HG03097 (cell line): ENCODE results near the gene RNF208.
"Not testable (repeated sequence)": the region's sequence is repeated elsewhere in the genome, so short reads cannot be mapped to it uniquely, and the experiment has no call there.

Experiments
- ATAC-seq: cut with Tn5 transposase; IDR thresholded peaks from one replicate; pipeline ENCODE4 v1.9.1; 2021; ENCODE audit not compliant: unreplicated experiment, low FRiP score

RNF208 gene

DNA sequence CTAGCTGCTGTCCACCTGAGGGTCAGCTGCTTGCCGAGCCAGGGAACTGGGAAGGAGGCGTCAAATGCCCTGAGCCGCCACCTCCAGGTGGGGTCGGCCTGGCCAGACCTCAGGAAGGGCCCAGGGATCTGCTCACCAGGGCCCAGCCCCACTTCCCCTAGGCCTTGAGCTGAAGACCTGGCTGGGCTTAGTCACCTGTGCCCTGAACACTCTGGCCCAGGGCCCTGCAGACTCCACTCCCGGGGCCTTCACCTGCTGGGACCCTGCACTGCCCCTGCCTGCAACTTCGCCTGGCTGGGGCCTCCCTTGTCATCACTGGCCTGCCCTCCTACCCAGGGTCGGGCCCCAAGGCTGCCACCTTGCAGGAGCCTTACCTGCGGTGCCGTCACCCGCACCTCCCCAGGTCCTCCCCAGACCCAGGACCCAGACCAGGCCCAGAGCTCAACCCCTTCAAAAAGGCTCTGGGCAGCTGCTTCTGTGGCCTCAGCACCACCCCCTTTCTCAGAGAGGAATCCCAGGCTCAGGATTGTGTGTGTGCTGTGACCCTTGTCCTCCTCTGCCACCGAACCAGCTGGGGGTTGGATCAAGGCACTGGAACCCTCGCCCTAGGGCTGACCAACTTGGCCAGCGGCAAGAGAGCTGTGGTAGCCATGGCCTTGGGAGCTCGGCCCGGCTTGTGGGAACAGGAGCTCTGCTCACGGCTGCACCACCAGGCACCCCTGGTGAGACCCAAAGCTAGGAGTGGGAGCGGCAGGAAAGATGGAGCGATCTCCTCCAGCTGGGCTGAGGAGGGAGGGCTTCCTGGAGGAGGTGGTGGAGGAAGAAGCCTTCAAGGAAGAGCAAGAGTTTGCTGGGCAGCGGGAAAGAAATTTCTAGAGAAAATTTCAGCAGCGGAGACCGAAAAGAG lies 31.9 kb upstream of the RNF208 start:
- no peak for ATAC-seq

DNA sequence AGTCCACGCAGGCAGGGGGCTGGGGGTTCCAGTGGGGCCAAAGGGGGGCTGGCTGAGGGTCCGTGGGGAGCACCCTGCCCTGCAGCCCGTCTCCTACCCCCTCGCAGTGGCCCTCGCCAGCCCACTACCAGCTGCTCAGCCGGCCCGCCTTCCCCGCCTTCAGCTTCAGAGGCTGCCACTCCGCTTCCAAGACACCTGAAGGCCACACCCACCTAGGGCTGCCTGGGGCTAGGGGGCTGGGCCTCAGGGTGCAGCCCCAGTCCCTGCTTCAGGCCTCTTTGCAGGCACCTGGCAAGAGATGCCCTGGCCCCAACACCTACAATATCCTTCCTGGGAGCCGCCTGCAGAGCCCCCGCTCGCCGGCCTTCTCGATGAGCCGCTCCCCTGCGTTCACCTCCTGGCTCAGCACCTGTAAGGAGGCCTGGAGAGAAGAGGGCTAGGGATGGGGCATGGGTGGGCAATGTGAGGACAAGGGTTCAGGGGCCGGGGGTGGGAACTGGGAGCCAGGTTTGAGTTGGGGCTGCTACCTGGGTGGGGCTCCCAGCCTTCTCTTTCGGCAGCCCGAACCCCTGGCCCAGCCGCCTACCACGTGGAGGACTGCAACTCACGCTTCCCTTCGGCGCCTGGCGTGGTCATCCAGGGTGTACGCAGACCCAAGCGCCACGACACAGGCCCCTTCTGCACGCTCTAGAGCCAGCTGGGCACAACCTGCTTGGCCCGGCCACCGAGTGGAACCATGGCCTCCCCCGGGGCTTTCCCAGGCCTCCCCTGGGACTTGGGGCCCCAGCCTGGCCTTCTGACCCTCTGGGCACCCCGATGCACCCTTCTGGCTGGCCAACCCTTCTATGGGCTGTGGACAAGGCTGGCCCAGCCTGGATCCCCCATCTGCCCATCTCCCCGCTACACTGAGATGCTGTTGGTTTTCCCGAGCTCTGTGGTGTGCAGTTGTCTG lies 30.8 kb upstream of the RNF208 start:
- no peak for ATAC-seq

DNA sequence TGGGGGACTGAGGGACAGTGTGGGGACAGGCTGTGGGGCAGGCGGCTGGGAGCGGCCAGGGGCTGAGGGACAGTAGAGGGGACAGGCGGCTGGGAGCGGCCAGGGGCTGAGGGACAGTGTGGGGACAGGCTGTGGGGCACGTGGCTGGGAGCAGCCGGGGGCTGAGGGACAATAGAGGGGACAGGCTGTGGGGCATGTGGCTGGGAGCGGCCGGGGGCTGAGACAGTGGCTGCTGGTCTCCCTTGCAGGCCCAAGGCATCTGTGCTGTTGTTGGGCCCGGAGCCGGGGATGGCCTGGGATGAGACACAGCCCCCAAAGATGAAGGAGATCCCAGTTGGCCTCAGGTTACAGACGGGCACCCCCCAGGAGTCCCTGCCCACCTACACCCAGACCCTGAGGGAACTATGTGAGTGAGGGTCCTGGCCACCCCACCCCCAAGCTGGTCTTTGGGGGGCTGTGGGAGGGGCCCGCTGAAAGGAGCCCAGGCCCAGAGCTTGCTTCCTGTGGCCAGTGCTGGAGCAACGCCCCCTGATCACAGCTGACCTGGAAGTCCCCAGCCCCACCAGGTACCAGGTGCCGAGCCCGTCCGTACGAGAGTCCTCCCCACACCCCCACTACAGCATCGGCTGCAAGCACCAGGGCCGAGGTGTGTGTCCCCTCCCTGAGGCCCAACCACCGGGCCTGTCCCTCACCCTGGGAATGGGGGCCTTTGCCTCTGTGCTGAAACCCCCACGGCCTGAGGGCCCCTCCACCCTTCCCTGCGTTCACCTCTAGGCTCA lies 29.6 kb upstream of the RNF208 start:
- ATAC-seq, result no peak

DNA sequence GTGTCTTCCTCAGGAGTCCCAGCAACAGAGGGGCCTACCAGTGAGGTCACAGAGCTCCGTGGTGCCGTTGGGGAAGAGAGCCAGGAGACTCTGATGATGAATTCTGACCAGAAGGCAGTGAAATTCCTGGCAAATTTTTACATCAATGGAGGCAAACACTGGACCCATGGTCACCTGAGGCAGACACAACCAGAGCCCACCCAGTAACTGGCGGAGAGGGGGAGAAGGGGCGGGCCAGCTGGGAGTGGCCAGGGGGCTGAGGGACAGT lies 29.1 kb upstream of the RNF208 start, which contains the start of gene STPG3:
TSS of gene STPG3 (plus strand) at position 93 of the 268 bp plus-strand sequence. CDS start at position 94, 1 bp downstream.
- ATAC-seq, result no peak

DNA sequence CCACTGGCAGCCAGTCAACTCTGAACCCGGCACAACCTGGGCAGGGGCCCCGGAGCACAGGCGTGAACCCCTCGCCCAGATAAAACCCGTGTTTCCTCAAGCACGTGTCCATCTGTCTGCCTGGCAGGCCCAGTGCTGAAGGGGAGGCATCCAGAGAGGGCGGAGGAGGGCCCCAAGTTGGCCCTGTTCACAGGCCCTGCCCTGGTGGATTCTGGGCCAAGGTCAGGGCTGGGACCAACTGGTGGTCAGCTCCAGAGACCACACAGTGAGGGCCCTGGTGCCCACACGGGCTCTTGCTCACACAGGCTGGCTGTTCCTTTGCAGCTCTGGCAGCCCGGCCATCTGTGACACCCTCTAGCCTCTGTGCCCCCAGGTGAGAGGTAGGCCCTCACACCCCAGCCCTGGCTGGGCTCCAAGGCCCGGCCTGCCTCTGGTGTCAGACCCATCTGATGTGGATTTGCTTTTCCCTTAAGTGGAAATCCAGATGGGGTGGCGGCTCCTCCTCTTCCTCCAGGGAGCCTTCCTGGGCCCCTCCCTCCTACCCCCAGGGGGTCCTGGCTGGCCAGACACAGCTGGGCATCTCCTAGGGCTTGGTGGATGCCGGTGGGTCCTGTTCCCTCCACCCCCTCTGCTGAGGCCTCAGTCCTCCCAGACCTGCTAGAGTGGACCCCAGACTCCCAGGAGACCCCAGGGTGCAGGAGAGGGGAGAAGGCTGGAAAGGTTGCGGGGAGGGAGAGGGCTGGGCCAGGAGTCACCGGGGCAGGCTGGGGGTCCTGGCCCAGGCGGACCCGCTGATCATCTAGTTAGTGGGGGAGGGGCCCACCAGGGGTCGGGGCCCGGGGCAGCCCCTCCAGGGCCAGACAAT lies 28.5 kb upstream of the RNF208 start:
- no peak for ATAC-seq

DNA sequence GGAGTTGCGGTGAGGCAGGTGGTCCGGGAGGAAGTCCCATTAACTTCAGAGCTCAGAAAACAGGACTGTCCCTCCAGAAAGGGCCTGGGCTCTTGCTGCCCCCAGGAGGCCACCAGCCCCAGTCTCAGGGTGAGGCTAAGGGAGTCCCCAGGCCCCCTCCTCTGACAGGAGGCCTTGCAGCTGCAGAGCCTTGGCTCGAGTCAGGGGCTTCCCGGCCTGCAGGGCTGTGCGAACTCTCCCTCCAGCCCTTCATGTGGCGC lies 25.8 kb upstream of the RNF208 start:
- no peak for ATAC-seq

DNA sequence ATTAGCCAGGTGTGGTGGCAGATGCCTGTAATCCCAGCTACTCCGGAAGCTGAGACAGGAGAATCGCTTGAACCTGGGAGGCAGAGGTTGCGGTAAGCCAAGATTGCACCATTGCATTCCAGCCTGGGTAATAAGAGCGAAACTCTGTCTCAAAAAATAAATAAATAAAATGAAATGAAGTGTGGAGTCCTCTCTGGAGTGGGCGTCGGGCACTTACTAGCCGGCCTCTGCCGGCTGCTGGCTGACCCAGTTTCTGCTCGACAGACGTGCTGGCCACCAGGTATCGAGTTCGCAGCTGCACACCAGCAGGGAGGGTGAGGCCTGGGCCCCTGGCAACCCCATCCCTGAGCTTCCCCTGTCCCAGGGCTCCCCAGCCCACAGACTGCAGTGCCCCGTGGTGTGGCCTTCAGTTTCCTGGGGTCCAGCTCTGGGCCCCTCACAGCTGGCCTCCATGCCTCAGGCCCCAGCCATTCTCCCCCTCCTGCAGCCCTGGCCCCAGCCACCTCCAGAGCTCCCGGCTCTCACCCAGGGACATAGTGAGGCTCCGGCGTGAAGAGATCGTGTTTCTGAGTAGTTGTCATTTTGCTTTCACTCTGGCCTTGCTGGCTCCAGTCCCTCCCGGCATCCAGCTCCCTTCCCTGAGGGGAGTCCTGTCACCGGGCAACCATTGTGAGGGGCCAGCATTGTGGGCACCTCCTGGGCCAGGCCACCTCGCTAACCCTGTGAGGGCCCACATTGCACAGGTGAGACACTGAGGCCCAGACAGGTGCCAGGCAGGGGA lies 25.3 kb upstream of the RNF208 start:
- ATAC-seq, result no peak

DNA sequence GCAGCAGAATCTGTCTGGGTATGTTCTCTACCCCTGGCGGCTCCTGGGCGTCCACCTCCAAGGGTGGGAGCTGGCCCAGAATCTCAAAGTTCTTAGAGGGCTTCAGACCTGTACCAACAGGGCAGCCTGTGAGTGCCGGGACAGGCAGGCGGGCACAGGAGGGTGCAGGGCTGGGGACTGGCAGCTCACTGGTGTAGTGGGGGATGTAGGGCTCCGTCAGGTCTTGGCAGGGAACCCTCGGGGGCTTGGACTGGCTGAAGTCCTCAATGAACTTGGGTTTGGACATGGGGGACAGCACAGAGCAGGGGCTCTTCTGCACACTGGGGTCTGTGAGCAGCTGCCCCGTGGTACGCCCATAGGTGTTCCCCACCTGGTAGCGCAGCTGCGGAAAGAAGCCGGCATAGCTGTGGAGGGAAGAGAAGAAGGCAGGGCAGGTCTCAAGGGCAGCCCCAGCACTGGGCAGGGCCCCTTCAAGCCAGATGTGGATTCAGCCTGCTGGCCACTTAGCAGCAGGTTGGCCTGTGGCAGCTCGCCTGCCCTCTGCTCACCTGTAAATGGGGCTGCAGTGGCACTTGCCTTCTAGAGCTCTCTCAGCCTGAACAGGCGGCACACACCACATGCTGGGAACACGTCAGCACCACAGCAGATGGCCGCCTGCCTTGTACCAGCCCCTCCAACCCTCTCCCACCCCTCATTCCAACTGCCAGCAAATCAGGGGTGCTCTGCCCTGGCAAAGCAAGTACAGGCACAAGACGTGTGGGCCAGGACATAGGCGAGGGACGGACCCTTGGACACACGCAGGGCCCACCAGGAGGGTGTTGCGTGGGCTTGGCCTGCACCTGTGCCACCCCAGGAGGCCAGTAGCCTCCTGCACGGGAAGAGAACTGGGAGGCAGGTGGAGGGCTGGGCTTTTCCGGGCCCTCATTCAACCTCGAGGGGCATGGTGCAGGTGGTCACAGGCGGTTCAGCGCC lies 23.7 kb upstream of the RNF208 start:
- ATAC-seq, result no peak

DNA sequence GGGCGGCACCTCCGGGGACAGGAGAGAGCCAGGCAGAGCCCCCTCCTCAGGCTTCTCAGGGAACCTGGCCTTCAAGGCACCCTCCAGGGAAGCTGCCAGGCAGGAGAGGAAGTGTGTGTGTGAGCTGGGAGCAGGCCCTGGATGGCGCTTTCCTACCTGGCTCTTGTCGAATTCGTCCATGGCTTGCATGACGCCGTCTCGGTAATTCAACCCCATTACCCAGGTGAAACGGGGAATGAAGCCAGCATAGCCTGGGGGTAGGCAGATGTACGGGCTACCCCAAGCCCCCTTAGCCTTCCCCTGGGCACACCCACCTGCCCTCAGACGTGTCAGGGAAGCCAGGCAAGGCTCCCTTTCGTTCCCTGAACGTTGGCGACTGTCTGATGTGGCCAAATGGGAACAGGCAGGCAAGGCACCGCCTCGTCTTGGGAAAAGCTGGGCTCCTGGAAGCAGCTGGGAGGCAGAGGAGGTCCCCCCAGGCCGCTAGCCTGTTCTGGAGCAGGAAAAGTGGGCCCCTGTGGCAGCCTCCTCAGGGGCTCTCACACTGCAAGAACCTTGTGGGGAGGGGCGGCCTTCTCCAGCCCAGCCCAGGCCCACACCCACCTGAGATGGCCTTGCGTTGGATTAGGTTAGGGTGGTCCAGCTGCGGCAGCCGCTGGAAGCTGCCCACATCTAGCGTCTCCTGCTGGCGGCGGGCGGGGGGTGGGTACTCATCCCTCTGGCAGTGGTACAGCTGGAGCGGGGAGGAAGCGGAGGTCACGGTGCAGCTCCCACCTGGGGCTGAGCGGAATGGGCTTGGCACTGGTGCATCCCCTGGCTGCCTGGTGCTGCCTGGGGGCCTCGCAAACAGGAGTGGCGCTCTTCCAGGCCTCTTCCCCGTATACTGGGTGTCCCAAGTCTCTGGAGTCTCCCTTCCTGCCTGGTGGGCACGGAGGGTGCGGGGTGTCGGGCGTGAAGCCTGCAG lies 22.7 kb upstream of the RNF208 start:
- ATAC-seq, result no peak

DNA sequence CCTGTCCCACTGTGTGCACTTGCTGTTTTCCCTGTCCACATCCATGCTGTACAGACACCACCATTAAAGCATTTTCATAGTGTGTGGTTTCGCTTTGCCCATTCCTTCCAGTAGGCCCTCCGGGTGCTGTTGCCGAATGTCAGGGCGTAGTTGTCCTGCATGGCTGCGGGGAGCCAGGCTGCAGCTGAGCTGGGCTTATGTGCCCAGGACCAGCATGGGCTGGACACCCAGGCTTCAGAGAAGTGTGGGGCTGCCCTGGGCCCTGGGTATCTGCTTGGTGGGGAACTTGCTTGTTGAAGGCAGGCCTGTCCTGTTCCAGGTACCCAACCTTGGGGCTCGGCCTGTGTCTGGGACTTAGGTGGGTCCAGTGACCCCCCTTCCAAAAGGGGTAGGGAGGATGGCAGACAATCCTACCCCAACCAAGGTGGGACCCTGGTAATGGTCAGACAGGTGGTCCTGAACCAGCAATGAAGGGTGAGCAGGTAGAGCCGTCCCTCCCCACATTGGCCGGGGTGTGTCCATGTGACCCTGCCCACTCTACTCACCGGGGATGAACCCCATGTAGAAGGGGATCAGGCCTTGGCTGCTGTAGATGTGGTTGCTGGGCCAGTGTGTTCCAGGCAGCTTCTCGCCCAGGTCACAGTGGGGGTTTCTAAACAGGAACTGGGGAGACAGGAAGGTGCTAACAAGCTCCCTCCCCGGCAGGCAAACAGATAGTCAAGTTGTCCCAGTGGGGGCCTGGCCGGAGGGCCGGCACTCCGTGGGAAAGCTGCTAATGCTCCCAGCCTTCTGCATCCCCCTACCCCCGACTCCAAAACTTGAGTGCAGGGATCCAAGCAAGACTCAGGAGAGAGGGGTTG lies 21.8 kb upstream of the RNF208 start:
- ATAC-seq, result no peak

DNA sequence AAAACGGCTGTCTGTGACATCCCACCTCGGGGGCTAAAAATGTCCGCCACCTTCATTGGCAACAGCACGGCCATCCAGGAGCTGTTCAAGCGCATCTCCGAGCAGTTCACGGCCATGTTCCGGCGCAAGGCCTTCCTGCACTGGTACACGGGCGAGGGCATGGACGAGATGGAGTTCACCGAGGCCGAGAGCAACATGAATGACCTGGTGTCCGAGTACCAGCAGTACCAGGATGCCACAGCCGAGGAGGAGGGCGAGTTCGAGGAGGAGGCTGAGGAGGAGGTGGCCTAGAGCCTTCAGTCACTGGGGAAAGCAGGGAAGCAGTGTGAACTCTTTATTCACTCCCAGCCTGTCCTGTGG lies 21.2 kb upstream of the RNF208 start:
- not testable (repeated sequence) for ATAC-seq

DNA sequence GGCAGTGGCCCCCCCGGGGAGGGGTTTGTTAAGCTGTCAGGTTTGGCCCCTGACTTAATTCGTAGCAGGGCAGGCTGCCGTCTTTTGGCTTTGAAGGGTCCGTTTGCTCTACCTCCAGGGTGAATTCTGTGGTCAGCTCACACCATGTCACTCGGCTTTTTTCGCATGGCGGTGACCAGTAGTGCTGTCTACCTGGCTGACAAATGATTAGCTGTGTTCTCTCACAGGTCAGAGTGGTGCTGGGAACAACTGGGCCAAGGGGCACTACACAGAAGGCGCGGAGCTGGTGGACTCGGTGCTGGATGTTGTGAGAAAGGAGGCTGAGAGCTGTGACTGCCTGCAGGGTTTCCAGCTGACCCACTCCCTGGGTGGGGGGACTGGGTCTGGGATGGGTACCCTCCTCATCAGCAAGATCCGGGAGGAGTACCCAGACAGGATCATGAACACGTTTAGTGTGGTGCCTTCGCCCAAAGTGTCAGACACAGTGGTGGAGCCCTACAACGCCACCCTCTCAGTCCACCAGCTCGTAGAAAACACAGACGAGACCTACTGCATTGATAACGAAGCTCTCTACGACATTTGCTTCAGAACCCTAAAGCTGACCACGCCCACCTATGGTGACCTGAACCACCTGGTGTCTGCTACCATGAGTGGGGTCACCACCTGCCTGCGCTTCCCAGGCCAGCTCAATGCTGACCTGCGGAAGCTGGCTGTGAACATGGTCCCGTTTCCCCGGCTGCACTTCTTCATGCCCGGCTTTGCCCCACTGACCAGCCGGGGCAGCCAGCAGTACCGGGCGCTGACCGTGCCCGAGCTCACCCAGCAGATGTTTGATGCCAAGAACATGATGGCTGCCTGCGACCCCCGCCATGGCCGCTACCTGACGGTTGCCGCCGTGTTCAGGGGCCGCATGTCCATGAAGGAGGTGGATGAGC lies 20.5 kb upstream of the RNF208 start:
- no peak for ATAC-seq

DNA sequence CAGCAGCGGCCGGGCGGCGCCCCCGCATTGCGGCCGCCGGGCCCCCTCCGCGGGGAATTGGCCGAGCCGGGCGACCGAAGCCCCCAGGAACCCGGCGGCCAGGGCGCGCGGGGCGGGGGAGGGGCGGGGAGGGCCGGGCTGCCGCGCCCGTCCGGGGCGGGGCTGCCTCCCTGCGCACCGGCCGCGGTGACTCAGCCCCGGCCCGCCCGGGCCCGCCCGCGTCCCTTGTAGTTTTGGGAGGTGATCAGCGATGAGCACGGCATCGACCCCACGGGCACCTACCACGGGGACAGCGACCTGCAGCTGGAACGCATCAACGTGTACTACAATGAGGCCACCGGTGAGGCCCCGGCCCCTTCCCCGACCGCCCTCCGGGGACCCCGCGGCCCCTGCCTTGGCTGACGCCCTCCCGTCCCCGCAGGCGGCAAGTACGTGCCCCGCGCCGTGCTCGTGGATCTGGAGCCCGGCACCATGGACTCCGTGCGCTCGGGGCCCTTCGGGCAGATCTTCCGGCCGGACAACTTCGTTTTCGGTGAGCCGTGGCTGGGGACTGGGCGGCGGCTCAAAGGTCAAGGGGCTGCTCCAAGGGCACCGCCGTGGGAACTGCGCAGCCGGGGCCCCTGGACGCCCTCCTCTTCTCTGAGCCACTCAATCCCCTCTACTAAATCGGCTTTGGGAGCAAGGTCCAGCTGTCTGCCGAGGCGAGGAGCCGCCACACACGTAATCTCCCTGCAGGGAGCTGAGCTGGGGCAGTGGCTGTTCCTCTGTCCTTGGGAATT lies 19.6 kb upstream of the RNF208 start:
- peak; percentile 4 for ATAC-seq

DNA sequence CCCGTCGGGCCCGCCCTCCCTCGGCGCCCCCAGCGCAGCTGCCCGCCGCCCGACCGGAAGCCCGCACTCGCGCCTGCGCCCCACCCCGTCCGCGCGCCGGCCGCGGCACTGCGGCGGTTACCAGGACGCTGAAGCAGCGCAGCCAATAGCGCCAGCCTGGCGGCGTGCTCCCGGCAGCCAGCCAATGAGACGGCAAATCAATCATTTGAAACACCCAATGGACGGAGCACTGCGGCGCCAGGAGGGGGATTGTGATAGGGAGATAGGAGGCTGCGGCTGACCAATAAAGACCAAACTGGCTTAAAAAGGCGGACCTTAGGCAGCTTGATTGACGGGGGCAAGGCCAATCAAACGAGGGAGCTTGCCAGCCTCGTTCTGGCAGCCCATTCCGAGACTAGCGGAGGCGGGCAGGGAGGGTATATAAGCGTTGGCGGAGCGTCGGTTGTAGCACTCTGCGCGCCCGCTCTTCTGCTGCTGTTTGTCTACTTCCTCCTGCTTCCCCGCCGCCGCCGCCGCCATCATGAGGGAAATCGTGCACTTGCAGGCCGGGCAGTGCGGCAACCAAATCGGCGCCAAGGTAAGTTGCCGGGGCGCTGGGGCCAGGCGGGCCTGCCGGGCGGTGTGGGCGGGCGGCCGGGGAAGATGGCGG lies 18.9 kb upstream of the RNF208 start, which contains the start of gene TUBB4B:
TSS of gene TUBB4B (plus strand) at position 447 of the 649 bp plus-strand sequence. CDS start at position 521, 74 bp downstream.
- peak; percentile 71 for ATAC-seq
